NCI-H2029 treated with DMSO at 0.1 percent for 48 hours (cell line): Measurements from ENCODE around the gene ZBTB16.

Experiments used
- DNase-seq: peaks from one replicate; lab custom pipeline; 2025; lab: John Stamatoyannopoulos, UW

The ZBTB16 gene

DNA sequence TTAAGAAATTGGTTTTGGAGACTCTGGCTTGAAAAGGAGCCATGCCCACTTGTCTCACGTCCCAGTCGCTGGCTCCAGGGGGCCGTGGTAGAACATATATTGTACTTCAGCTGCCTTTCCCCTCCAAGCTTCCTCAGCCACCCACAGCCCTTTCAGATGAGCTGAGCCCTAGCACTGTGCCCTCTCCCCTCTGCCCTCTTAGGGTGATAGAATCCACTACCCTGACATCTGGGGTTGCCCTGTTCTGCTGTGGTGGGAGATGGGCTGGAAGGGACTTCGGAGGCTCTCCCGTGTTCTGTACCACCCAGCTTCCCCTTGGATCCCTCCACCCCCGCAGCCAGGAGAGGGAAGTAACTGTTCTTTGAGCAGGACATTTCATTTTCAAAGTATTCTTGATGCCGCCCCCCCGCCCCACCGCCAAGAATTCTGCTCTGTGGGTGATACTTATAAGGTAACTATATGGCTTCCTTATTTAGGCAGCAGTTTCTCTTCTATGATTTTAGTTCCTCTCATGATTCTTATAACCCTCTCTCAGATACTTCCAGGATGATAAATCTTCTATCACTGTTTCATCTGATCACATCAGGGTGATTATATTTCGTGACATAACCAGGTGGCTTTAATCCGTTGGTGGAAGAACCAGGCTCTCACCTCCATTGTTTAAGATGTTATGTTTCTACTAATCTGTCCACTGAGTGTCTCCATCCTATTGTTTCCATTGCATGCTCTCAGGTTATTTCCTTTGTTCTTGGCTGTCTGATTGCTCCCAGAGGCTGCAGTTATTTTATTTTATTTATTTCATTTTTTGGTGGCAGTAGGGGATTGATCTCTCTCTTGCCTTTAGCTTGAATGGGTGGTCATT is 24.1 kb downstream of the ZBTB16 start:
- no peak for DNase-seq

DNA sequence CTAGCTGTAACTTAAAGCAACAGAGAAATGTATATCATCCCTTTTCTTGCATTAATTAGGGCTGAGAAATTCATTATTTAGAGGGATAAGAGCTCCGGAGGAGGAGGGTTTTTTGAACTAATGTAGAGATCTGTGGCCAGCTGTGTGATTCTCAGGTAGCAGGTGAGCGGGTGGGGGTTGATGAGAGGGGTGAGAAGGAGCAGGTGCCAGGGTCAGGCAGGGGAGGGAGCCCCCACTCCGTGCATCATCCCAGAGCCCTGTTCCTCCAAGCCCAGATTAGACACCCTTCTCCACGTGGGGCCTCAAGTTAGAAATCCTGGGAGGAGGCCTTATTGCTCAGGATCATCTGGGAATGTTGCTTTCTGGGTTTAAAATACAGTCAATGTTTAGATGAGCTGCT is 24.9 kb downstream of the ZBTB16 start:
- no peak for DNase-seq

GRCh38 chr11:114085965-114086793 is 26.7 kb downstream of the ZBTB16 start:
- peak; percentile 94 for DNase-seq

DNA sequence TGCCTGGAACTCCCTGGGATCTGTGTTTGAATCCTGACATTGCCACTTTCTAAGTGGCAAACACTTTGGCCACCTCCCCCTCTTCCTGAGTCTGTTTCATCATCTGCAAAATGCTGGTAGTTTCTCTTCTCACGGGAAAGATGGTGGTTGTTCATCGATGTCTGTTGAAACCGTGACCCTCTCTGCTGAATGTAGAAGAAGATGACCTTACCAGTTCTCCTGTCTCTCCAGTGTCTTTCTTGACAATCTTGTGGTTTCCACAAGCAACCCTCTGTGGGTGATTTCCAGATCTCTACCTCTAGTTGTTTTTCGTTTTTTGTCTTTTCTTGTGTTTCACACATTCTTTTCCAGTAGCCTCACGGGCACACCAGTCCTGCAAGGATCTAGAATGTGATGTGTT is 27.5 kb downstream of the ZBTB16 start:
- no peak for DNase-seq

DNA sequence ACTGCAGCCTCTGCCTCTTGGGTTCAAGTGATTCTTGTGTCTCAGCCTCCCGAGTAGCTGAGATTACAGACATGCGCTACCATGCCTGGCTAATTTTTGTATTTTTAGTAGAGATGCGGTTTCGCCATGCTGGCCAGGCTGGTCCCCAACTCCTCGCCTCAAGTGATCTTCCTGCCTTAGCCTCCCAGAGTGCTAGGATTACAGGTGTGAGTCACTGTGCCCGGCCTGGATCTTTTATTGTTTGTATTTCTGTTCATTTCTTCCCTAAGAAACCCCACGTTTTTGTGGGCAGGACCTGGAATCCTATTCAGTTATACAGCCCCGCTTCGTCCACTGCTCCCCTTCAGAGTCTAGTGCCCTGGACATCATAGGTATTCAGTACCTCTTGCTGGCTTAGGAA is 28.7 kb downstream of the ZBTB16 start:
- DNase-seq = no peak

GRCh38 chr11:114088836-114089235 is 29.3 kb downstream of the ZBTB16 start:
- no peak for DNase-seq

GRCh38 chr11:114089748-114090147 is 30.2 kb downstream of the ZBTB16 start:
- DNase-seq = no peak

DNA sequence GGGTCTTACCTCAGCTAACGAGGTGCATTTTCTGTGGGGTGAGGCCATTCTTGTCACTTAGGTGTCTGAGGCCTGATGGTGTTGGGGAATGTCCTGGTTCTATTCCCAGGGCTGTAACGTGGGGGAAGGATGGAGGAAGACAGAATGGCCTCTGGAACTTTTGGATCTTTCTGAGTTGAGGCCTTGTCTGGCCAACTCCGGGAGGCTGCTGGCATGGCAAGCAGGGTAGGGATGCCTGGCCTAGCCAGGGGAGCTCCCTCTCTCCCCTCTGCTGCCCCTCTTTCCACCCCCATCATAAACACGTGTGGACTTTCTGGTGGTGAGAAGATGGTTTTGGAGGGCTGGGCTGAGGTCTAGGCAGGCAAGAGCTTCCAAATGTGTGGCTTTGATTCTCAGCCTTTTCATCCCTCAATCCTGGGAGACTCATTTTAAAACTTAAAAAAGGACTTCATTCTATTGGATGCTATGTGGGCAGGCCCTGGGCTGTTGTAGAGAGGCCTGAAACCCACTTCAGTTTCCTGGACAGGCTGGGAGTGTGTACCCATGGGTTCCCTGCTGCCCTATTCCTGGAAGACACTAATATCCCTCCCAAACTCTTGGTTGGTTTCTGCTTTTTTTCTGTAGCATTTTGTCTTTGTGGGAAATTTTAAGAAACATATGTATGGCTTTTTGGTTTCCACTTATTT is 30.9 kb downstream of the ZBTB16 start:
- no peak for DNase-seq

DNA sequence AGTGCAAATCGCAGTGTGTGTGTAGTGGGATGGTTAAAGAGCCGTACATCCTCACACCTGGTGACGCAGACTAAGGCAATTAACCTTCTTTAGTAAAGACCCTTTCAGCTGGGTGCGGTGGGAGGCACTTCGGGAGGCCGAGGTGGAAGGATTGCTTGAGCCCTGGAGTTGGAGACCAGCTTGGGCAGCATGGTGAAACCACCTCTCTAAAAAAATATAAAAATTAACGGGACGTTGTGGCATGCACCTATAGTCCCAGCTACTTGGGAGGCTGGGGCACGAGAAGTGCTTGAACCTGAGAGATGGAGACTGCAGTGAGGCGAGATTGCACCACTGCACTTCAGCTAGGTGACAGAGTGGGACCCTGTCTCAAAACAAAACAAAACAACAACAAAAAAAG is 31.5 kb downstream of the ZBTB16 start:
- DNase-seq = no peak

GRCh38 chr11:114091516-114092397 is 32.2 kb downstream of the ZBTB16 start:
- DNase-seq = no peak

DNA sequence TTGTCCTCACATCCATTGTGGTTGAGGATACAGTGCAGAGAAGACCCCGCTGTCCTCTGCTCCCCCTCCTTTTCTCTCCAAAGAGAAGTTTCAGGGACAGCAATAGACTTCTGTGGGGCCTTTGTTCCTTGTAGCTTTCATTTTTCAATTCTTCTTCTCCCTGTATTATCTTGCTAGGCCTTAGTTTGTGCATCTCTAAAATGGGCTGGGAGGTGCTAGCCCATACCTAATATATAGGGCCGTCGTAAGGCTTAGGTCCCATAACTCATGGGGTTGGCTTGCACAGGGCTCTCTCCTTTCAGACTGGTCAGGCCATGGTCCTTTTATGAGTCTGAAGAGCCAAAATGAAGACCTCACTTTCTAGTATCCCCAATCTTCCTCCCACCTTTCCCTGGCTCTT is 33.0 kb downstream of the ZBTB16 start:
- no peak for DNase-seq

DNA sequence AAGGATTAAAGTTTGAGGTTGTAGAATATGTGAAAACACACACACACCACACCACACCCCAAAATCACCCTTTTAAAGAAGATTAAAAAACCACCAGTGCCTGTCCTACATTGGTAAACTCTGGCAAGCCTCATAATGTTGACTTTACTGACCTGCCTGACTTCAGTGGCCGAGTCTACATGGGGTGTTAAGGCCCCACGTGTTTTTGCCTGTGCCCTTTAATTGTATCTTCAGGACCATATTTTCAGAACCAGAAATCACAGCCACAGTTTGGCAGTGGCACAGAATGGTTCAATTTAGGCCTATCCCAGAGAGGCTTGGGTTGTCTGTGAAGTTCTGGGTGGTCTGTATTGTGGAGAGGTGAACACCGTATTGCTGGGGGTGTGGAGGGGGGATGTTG is 33.4 kb downstream of the ZBTB16 start:
- no peak for DNase-seq

GRCh38 chr11:114094516-114094915 is 35.0 kb downstream of the ZBTB16 start:
- DNase-seq = no peak

GRCh38 chr11:114095899-114096298 is 36.4 kb downstream of the ZBTB16 start:
- DNase-seq = no peak

- DNase-seq = no peak
These were observed 38.3 kb downstream of the ZBTB16 start for GRCh38 chr11:114097832-114098231.

- DNase-seq = peak; percentile 88
These were observed 39.4 kb downstream of the ZBTB16 start for GRCh38 chr11:114098927-114099326.

DNA sequence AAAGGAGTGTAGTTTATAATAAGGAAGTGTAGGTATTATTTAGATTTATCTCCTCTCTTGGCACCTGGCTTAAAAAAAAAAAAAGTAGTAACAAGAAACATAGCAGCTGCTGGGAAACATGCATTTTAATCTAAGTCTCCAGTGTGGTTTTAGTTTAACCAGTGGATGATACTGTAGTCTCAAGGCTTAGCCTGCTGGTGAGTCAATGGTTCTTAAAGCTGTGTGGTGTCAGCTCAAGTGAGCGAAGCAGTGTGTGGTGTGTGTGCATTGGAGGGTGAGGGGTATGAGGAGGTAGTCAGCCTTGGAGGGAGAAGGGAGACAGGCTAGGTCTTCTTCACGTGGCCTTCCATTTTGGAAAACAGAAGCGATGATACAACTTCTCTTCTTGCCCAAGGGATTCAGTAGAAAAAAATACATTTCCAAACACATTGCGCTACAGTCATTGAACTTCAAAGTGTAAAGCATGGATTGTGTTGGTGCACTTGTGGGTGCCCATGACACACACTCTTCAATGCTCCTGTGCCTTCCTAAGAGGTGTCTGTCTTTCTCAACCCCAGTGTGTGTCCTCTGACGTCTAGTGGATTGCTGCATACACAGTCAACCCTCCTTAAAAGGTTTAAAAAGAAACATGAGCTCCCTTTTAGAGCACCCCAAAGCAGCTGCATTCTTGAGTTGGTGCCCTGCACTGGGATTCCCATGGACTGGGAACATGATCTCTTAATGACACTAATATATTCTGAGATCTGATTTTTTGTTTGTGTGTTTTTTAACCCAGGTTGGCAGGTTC is 40.1 kb downstream of the ZBTB16 start:
- DNase-seq = peak; percentile 85

DNA sequence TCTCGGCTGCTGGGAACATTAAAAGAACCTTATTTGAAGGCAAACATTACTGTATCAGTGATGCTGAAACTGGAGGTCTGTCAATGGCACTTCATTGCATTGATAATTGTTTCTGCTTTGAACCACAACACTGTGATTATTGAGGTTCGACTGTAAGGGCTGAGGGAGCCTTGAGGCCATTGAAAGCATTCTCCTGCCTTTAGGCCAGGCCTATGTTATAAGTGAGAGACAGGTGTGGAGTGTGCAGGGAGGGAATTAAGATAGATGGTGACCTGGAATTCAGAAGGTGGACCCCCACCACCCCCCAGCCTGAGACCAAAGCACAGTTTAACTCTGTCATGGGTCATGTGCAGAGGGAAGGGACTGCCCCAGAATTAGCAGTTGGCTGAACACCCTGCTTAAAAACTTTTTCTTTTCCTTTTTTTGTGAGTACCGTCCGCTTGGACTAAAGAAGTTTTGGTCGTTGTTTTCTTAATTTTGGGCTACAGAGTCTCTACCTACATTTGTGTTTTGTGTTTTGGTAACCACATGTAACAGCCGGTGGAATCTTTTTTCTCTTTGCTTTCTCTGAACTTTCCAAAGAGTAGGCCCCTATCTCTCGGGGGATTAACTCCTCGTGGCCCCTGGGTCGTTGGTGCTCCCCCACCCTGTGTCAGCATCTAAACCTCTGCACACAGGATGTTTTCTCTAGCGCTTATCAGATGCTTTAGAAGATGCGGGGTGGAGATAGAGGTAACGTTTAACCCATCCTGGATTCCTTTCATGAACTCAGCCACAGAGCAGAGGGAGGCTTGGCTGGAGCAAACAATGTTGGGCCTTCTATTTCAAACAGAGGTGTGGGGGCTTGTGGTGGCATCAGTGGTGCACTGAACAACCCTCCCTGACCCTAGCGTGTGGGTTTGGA is 43.7 kb downstream of the ZBTB16 start:
- DNase-seq = no peak

- no peak for DNase-seq
These were observed 46.1 kb downstream of the ZBTB16 start for GRCh38 chr11:114105611-114106010.

- DNase-seq = no peak
These were observed 46.5 kb downstream of the ZBTB16 start for GRCh38 chr11:114106047-114106446.
